Sigmoid colon (tissue), 7 donors: ENCODE measurements around the gene KRTAP10-4. TPM values are rescaled to one million over a fixed set of nuclear protein-coding genes. Genes with fewer than 3 reads are reported as not detected.

Source experiments
- DNase-seq: peaks from one replicate; pipeline ENCODE4 v3.0.0-alpha.2; 2019
- H3K27ac ChIP-seq, 4 donors: fragments of 200-600 bp; sonication (generic); one replicate each; pipeline ENCODE4 v1.5.1; 2016 to 2019; ENCODE audit warnings: mild to moderate bottlenecking in 1 of 4
- H3K27me3 ChIP-seq, 3 donors: fragments of 200-600 bp; sonication (generic); one replicate each; pipeline ENCODE4 v1.5.1; 2019; ENCODE audit warnings: mild to moderate bottlenecking in 1 of 3
- H3K36me3 ChIP-seq, 4 donors: fragments of 200-600 bp; sonication (generic); one replicate each; pipeline ENCODE4 v1.5.1; 2016 to 2019
- H3K4me1 ChIP-seq, 4 donors: fragments of 200-600 bp; sonication (generic); one replicate each; pipeline ENCODE4 v1.5.1; 2017 to 2019
- H3K4me3 ChIP-seq, 4 donors: fragments of 200-600 bp; sonication (generic); one replicate each; pipeline ENCODE4 v1.5.1; 2017 to 2019; ENCODE audit warnings: mild to moderate bottlenecking in 2 of 4, moderate library complexity in 1 of 4
- H3K9me3 ChIP-seq, 4 donors: fragments of 200-600 bp in 3 of 4; sonication (generic) in 3 of 4; one replicate each; pipeline versions ENCODE4 v1.5.1 to v1.6.1; 2013 to 2019
- EP300 ChIP-seq, 4 donors: sonication (generic); formaldehyde crosslinking; IDR thresholded peaks; one replicate each; pipeline ENCODE4 v1.6.1; 2017; ENCODE audit warnings: antibody characterized with exemption in 4 of 4
- POLR2A ChIP-seq, 2 donors: fragments of 450-650 bp; IDR thresholded peaks; one replicate each; pipeline ENCODE4 v1.6.1; 2016; ENCODE audit warnings: antibody characterized with exemption in 2 of 2, mild to moderate bottlenecking in 2 of 2, moderate library complexity in 2 of 2
- POLR2AphosphoS5 ChIP-seq, 4 donors: sonication (generic); formaldehyde crosslinking; IDR thresholded peaks; one replicate each; pipeline ENCODE4 v1.6.1; 2017; ENCODE audit warnings: antibody characterized with exemption in 4 of 4
- WGBS, 2 donors: extraction: QIAGEN DNeasy Blood & Tissue Kit; methylation state at CpG; one replicate each; pipeline ENCODE4 v1.1.7; 2013; 5-methylcytosine and 5-hydroxymethylcytosine counted together
- intact Hi-C: fragments of 100-400 bp; cut with DNase I; formaldehyde crosslinking; loops from one replicate; pipeline ENCODE4 v1.15.1; 2023
- polyA plus RNA-seq, 3 donors: library from polyadenylated mRNA; stranded (reverse); fragments of 200-250 nt; gene quantifications; one replicate each; pipeline ENCODE4 v1.2.3, GENCODE V29; 2013
- total RNA-seq, 4 donors: library from RNA; depleted of rRNA; stranded (reverse); fragments of >200 nt; gene quantifications; one replicate each; pipeline ENCODE4 v1.1.0, GENCODE V29; 2016
- TF ChIP-seq, protein P1 (sequence below), 4 experiments: fragments of 450-650 bp in 3 of 4; fragments of 200-600 bp in 1 of 4; IDR thresholded peaks; one replicate each; pipeline ENCODE4 v1.5.1; 2016 to 2019; ENCODE audit warnings: antibody characterized with exemption in 4 of 4, mild to moderate bottlenecking in 3 of 4, moderate library complexity in 2 of 4
- donor health status: healthy with polysubstance abuse.
- donor health status: Bipolar disorder and iron deficiency.
- donor health status: healthy.

The KRTAP10-4 gene
- total and polyA plus RNA-seq, 7 donors, result not detected

DNA sequence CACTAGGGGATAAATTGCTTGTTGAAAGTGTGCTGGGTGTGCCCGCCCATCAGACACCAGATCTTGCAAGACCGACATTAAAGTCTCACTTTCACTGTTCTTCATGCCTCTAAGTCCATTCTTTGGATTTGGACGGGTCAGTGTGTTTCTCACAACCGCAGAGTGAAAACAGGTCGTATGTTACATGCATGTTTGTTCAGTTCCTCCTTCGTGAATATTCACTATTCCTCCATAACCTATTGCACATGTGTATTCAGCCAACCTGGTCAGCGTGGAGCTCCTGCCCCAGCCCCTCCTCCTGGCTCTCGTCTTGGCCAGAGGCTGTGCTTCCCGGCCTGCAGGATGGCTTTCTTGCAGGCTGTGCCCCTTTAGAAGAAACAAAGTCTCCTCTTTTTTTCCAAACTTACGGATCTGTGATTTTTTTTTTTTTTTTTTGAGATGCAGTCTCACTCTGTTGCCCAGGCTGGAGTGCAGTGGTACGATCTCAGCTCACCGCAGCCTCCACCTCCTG is 20.9 kb downstream of the KRTAP10-4 start:
- Histone ChIP-seq H3K36me3 (no peaks in the 10 kb centered on the region), H3K9me3 (no peaks in the 10 kb centered on the region), H3K27ac (no peak overlapping the region), H3K4me1 (no peaks in the 10 kb centered on the region), H3K27me3 (peaks cover 0 to 31% (median 18%) of the 10 kb centered on the region in 3 donors), H3K4me3 (no peak overlapping the region)
- no peak for DNase-seq
- WGBS, 2 donors, result 62 to 77% methylated on average over 12 of the region's 12 CpGs
- TF ChIP-seq POLR2AphosphoS5 (IDR thresholded peaks at IDR 0.05) (no peak), EP300 (IDR thresholded peaks at IDR 0.05) (no peak), POLR2A (IDR thresholded peaks at IDR 0.05) (no peak)
- TF ChIP-seq, protein P1, sequence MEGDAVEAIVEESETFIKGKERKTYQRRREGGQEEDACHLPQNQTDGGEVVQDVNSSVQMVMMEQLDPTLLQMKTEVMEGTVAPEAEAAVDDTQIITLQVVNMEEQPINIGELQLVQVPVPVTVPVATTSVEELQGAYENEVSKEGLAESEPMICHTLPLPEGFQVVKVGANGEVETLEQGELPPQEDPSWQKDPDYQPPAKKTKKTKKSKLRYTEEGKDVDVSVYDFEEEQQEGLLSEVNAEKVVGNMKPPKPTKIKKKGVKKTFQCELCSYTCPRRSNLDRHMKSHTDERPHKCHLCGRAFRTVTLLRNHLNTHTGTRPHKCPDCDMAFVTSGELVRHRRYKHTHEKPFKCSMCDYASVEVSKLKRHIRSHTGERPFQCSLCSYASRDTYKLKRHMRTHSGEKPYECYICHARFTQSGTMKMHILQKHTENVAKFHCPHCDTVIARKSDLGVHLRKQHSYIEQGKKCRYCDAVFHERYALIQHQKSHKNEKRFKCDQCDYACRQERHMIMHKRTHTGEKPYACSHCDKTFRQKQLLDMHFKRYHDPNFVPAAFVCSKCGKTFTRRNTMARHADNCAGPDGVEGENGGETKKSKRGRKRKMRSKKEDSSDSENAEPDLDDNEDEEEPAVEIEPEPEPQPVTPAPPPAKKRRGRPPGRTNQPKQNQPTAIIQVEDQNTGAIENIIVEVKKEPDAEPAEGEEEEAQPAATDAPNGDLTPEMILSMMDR (IDR thresholded peaks at IDR 0.05), result no peak
- intact Hi-C loops, result no loop called here

DNA sequence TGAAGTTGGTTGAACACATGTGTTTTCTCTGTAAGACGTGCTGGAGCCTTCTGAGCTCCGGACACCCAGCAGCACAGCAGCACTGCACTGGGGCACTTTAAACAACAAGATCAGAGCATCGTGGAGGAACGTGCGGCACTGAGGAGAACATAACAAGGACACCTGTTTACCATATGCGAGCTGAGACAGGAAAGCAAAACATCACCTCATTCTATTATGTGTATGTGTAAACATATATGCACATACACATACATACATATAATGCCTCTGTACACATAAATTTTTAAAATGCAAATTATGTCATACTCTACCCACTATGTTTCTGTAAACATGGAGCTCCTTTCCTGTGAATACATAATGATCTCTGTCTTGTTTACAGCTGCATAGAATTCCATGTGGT is 22.0 kb downstream of the KRTAP10-4 start:
- H3K27me3 ChIP-seq, result peaks cover 0 to 29% (median 7%) of the 10 kb centered on the region in 3 donors
- no peaks in the 10 kb centered on the region for H3K9me3 ChIP-seq
- H3K27ac ChIP-seq, result no peak overlapping the region
- H3K4me3 ChIP-seq, result no peak overlapping the region
- 69 to 73% methylated on average over 6 of the region's 6 CpGs for WGBS, 2 donors
- no peak for DNase-seq
- no peaks in the 10 kb centered on the region for H3K36me3 ChIP-seq
- intact Hi-C loops, result no loop called here
- no peak for TF ChIP-seq POLR2AphosphoS5 (IDR thresholded peaks at IDR 0.05)
- no peak for TF ChIP-seq POLR2A (IDR thresholded peaks at IDR 0.05)
- TF ChIP-seq, protein P1 (IDR thresholded peaks at IDR 0.05), result no peak
- TF ChIP-seq EP300 (IDR thresholded peaks at IDR 0.05), result no peak
- H3K4me1 ChIP-seq, result no peaks in the 10 kb centered on the region

DNA sequence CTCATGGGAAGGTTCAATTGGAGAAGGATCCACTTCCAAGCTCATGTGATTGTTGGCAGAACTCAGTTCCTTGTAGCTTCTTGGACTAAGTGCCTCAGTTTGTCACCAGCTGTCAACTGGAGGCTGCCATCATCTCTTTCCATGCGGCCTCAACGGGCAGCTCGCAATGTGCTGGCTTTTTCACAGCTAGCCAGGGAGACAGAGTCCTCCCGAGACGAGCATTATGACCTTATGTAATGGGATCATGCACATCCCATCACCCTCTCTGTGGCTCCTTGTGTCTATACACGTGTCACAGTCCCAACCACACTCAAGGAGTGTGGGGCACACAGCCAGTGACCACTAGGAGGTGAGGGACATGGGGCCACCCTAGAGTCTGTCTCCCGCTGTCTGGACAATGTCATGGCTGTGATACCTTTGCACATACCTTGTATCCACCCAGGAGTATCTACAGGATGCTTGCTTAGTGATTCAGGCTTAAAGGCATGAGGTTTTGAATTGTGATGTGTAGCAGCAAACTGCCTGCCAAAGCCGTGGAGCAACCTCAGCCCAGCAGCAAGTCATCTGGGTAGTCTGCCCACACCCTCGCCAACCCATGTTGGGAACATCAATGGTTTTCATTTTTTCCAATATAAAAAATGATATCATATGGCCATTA is 22.7 kb downstream of the KRTAP10-4 start:
- peaks cover 0 to 26% (median 4%) of the 10 kb centered on the region in 3 donors for H3K27me3 ChIP-seq
- no peaks in the 10 kb centered on the region for H3K4me1 ChIP-seq

DNA sequence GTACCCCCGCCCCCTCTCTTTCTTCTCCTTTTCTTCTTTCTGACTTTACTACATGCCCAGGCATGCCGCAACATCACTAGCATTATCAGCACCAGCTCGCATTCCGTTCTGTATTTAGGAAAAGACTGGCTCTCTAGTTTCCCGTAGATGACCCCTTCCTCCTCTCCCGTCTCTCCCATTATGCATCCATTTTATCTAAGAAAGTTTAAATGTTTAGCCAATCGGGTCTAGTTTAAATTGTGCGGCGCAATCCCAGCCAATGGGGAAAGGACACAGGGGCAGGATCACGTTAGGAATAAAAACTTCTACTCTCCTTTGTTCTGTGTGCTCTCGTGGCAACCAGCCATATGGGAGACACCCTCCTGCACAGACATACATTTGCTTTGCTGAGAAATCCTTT is 24.5 kb downstream of the KRTAP10-4 start:
- Histone ChIP-seq H3K27me3 (peaks cover 0 to 29% (median 9%) of the 10 kb centered on the region in 3 donors), H3K27ac (no peak overlapping the region), H3K4me1 (no peaks in the 10 kb centered on the region), H3K36me3 (no peaks in the 10 kb centered on the region), H3K4me3 (no peak overlapping the region), H3K9me3 (no peaks in the 10 kb centered on the region)
- intact Hi-C loops, result no loop called here
- TF ChIP-seq POLR2A (IDR thresholded peaks at IDR 0.05), result no peak
- TF ChIP-seq, protein P1 (IDR thresholded peaks at IDR 0.05), result no peak
- no peak for TF ChIP-seq EP300 (IDR thresholded peaks at IDR 0.05)
- TF ChIP-seq POLR2AphosphoS5 (IDR thresholded peaks at IDR 0.05), result no peak
- no peak for DNase-seq
- WGBS, 2 donors, result 78 to 82% methylated on average over 11 of the region's 11 CpGs

More for the DNA sequence above, 22.7 kb downstream of the KRTAP10-4 start:
- WGBS, 2 donors, result 71 to 78% methylated on average over 9 of the region's 9 CpGs
- Histone ChIP-seq H3K36me3 (no peaks in the 10 kb centered on the region), H3K9me3 (no peaks in the 10 kb centered on the region), H3K4me3 (no peak overlapping the region), H3K27ac (no peak overlapping the region)
- TF ChIP-seq, protein P1 (IDR thresholded peaks at IDR 0.05), result no peak
- TF ChIP-seq EP300 (IDR thresholded peaks at IDR 0.05) (no peak), POLR2A (IDR thresholded peaks at IDR 0.05) (no peak), POLR2AphosphoS5 (IDR thresholded peaks at IDR 0.05) (no peak)
- DNase-seq, result no peak
- intact Hi-C loops, result no loop called here
